ENCODE results near the gene SRGAP1.

Gene SRGAP1

GRCh38 chr12:64207453-64207852, 363.0 kb downstream of the SRGAP1 start:
- H3K36me3 Mint-ChIP-seq (ENCODE audit: low read depth) = peaks cover 61% of the 10 kb centered on the region
- no peaks in the 10 kb centered on the region for H3K9me3 Mint-ChIP-seq
- H3K27ac Mint-ChIP-seq = no peak overlapping the region

More at GRCh38 chr12:64207453-64207852, 363.0 kb downstream of the SRGAP1 start:
- no peak overlapping the region for H3K4me3 Mint-ChIP-seq
- H3K4me1 Mint-ChIP-seq (ENCODE audit: low read depth) = peaks cover 5% of the 10 kb centered on the region
- H3K27me3 Mint-ChIP-seq = no peaks in the 10 kb centered on the region
